Suprapubic skin (tissue), 4 donors: ENCODE measurements around the gene RFFL.

Experiments
- CTCF ChIP-seq, 2 donors: fragments of 200-600 bp in 1 of 2; fragments of 450-650 bp in 1 of 2; sonication (generic) in 1 of 2; IDR thresholded peaks; one replicate each; pipeline ENCODE4 v1.5.1; 2016 to 2019; ENCODE audit warnings: antibody characterized with exemption in 2 of 2, mild to moderate bottlenecking in 1 of 2, moderate library complexity in 1 of 2
- EP300 ChIP-seq: sonication (generic); formaldehyde crosslinking; IDR thresholded peaks from one replicate; pipeline ENCODE4 v1.6.1; 2017; ENCODE audit warnings: antibody characterized with exemption
- POLR2A ChIP-seq, 2 donors: fragments of 450-650 bp; IDR thresholded peaks; one replicate each; pipeline ENCODE4 v1.6.1; 2017; ENCODE audit warnings: antibody characterized with exemption in 2 of 2, mild to moderate bottlenecking in 2 of 2, moderate library complexity in 2 of 2
- POLR2AphosphoS5 ChIP-seq, 3 donors: sonication (generic); formaldehyde crosslinking; IDR thresholded peaks; one replicate each; pipeline ENCODE4 v1.6.1; 2017; ENCODE audit warnings: antibody characterized with exemption in 3 of 3

GRCh38 chr17:34998205-34998604, 65.3 kb downstream of the RFFL start:
- no peak for TF ChIP-seq EP300
- TF ChIP-seq CTCF (IDR thresholded peaks at IDR 0.05), result peak; percentile 60 to 81
- TF ChIP-seq POLR2A (IDR thresholded peaks at IDR 0.05), result no peak
- peak in 1 of 3 donors; percentile 16 for TF ChIP-seq POLR2AphosphoS5 (IDR thresholded peaks at IDR 0.05)
